ACC112 (cell line): Measurements from ENCODE around the gene CLIP1.
"Not testable (repeated sequence)": the region's sequence is repeated elsewhere in the genome, so short reads cannot be mapped to it uniquely, and the experiment has no call there.

ENCODE experiments used
- H2AFZ ChIP-seq: fragments of 200-600 bp; sonication (generic); one replicate; pipeline ENCODE4 v1.6.0; 2017; ENCODE audit warnings: antibody characterized with exemption, low read length; ENCODE audit not compliant: unreplicated experiment
- H3K27ac ChIP-seq: fragments of 200-600 bp; sonication (generic); 2 replicates; pipeline ENCODE4 v1.5.1; 2014; ENCODE audit warnings: low read depth, mild to moderate bottlenecking, antibody characterized with exemption, low read length, moderate library complexity
- H3K27me3 ChIP-seq: fragments of 200-600 bp; sonication (generic); 2 replicates; pipeline ENCODE4 v1.6.1; 2014; ENCODE audit warnings: mild to moderate bottlenecking, antibody characterized with exemption, low read length, moderate library complexity, mixed read lengths; ENCODE audit not compliant: insufficient read depth
- H3K36me3 ChIP-seq: fragments of 200-600 bp; sonication (generic); 2 replicates; pipeline ENCODE4 v1.6.1; 2016; ENCODE audit warnings: mild to moderate bottlenecking, antibody characterized with exemption, low read length, moderate library complexity, mixed read lengths; ENCODE audit not compliant: insufficient read depth
- H3K4me1 ChIP-seq: fragments of 200-600 bp; sonication (generic); one replicate; pipeline ENCODE4 v1.6.1; 2016; ENCODE audit warnings: low read length, mixed read lengths; ENCODE audit not compliant: insufficient read depth, unreplicated experiment, control insufficient read depth
- H3K4me3 ChIP-seq: fragments of 200-600 bp; sonication (generic); 2 replicates; pipeline ENCODE4 v1.5.1; 2014; ENCODE audit warnings: mild to moderate bottlenecking, low read depth, low read length
- H3K79me2 ChIP-seq: fragments of 200-600 bp; sonication (generic); one replicate; pipeline ENCODE4 v1.6.0; 2016; ENCODE audit warnings: low read length; ENCODE audit not compliant: control insufficient read depth, unreplicated experiment, insufficient read depth

Gene CLIP1

DNA sequence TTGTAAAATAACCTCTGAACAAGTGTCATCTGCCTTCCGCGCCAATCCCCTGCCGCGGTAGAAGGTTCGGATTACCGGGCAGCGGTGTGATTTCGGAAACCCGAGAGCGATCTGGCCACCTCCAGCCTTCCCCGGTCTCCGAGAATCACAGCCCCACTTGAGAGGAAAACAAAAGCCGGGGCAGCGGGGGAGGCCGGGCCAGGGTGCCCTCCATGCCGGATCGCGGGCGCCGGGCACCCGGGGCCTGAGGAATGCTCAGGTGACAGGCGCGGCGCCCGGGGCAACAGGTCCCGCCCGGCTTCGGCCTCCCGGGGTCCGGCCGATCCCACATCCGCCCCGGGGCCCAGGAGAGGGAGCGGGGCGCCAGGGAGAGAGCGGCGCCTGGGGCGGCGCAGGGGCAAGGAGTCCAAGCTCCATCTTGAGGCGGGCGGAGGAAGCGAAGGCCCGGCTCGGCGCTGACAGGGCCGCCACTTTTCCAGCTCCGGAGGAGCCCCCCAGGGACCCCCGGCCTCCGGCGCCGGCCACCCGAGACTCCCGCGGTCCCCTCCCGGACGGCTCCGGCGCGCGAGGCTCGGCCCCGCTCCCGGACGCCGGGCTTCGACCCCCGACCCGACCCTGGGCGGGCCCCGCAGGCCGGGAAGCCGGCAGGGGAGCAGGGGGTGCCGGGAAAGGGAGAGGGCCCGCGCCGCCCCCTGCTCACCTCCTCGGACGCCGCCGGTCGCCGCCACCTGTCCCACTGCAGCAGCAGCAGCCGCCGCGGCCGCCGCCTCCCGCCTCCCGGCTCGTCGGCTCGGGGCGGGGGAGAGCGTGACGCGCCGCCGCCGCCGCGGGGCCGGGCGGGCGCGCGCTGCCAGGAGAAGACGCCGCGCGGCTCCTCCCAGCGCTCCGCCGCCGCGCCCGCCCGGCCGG is at the start of gene CLIP1:
Gene CLIP1, minus strand, starts transcription at position 849 of the 909 bp plus-strand sequence. CDS start 42,217 bp downstream, outside the sequence.
- Histone ChIP-seq H3K4me3 (peak within 1 kb of the TSS; percentile 94), H2AFZ (peak within 1 kb of the TSS; percentile 95), H3K4me1 (peaks cover 18% of the 10 kb centered on the region), H3K79me2 (peaks cover 42% of the 10 kb centered on the region), H3K27me3 (no peaks in the 10 kb centered on the region), H3K27ac (peak within 1 kb of the TSS; percentile 81), H3K36me3 (no peaks in the 10 kb centered on the region)

GRCh38 chr12:122471324-122472226 is 49.1 kb upstream of the CLIP1 start:
- Histone ChIP-seq H3K79me2 (no peaks in the 10 kb centered on the region), H2AFZ (no peak overlapping the region), H3K27me3 (no peaks in the 10 kb centered on the region), H3K27ac (peak overlapping the region; percentile 46), H3K4me3 (no peak overlapping the region), H3K36me3 (peaks cover 12% of the 10 kb centered on the region), H3K4me1 (peaks cover 11% of the 10 kb centered on the region)

DNA sequence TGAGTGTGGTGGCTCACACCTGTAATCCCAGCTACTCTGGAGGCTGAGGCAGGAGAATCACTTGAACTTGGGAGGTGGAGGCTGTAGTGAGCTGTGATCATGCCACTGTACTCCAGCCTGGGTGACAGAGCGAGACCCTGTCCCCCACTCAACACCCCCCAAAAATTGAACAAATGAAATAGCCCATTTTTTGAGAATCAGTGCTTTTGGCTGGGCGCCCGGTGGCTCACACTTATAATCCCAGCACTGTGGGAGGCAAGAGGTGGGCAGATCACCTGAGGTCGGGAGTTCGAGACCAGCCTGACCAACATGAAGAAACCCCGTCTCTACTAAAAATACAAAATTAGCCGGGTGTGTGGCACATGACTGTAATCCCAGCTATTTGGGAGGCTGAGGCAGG is 48.1 kb upstream of the CLIP1 start:
- Histone ChIP-seq H3K36me3 (peaks cover 12% of the 10 kb centered on the region), H3K4me1 (peaks cover 11% of the 10 kb centered on the region)
- not testable (repeated sequence) for H3K79me2 ChIP-seq, H2AFZ ChIP-seq, H3K4me3 ChIP-seq, H3K27me3 ChIP-seq, H3K27ac ChIP-seq

- H3K36me3 ChIP-seq: peaks cover 12% of the 10 kb centered on the region
- H3K4me1 ChIP-seq: peaks cover 13% of the 10 kb centered on the region
- not testable (repeated sequence) for H3K27me3 ChIP-seq, H2AFZ ChIP-seq, H3K79me2 ChIP-seq, H3K27ac ChIP-seq, H3K4me3 ChIP-seq
Observed at GRCh38 chr12:122469856-122470255, 47.4 kb upstream of the CLIP1 start.

DNA sequence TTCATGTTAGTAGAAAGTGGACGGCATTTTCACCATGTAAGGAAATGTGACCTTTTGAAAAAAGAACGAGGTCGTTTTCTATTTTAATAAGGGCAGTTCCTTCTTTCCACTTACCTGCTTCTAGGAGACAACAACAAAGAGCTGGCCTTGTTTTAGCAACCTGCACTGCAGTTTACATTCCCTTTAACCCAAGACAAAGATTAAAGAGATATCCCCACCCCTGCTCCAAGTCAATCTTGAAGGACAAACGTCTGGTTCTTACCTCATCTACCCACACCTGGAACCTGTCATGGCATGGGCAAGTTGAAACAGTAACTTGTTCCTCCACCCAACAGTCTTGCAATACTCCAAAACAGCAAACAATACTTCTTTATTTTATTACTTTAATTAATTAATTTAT is 45.5 kb upstream of the CLIP1 start:
- no peak overlapping the region for H3K4me3 ChIP-seq
- H2AFZ ChIP-seq: no peak overlapping the region
- H3K79me2 ChIP-seq: no peaks in the 10 kb centered on the region
- H3K27me3 ChIP-seq: no peaks in the 10 kb centered on the region
- no peak overlapping the region for H3K27ac ChIP-seq
- peaks cover 6% of the 10 kb centered on the region for H3K36me3 ChIP-seq
- H3K4me1 ChIP-seq: peaks cover 16% of the 10 kb centered on the region

GRCh38 chr12:122464317-122465042 is 42.0 kb upstream of the CLIP1 start:
- H3K27ac ChIP-seq: peak overlapping the region; percentile 95
- not testable (repeated sequence) for H3K27me3 ChIP-seq, H2AFZ ChIP-seq

DNA sequence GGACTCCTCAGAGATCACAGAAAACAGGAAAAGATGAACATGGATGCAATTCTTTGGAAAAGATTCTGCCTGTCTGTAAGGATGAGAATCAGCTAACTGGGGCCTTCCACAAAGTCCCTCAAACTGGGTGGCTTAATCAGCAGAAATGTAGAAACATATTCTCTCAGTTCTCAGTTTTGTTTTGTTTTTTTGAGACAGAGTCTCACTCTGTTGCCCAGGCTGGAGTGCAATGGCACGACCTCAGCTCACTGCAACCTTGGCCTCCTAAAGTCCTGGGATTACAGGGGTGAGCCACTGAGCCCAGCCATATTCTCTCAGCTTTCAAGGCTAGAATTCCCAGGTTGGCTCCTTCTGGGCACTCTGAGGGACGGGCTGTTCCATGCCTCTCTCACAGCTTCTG is 38.2 kb upstream of the CLIP1 start:
- H3K4me3 ChIP-seq: no peak overlapping the region
- no peaks in the 10 kb centered on the region for H3K79me2 ChIP-seq
- no peaks in the 10 kb centered on the region for H3K27me3 ChIP-seq
- no peaks in the 10 kb centered on the region for H3K36me3 ChIP-seq
- no peak overlapping the region for H3K27ac ChIP-seq
- no peak overlapping the region for H2AFZ ChIP-seq
- peaks cover 16% of the 10 kb centered on the region for H3K4me1 ChIP-seq

More at GRCh38 chr12:122464317-122465042, 42.0 kb upstream of the CLIP1 start:
- H3K36me3 ChIP-seq, H3K79me2 ChIP-seq, H3K4me3 ChIP-seq: not testable (repeated sequence)
- peaks cover 16% of the 10 kb centered on the region for H3K4me1 ChIP-seq

DNA sequence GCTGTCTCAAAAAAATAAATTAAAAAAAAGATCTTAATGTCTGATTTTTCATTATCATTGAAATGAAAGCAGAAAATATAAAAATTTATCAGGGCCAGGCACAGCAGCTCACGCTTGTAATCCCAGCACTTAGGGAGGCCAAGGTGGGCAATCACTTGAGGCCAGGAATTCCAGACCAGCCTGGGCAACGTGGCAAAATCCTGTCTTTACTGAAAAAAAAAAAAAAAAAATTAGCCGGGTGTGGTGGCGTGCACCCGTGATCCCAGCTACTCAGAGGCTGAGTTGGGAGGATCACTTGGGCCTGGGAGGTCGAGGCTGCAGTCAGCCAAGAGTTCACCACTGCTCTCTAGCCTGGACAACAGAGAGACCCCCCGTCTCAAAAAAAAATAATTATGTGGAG is 37.6 kb upstream of the CLIP1 start:
- Histone ChIP-seq H3K4me1 (peaks cover 16% of the 10 kb centered on the region), H3K79me2 (no peaks in the 10 kb centered on the region), H2AFZ (no peak overlapping the region), H3K4me3 (no peak overlapping the region), H3K36me3 (no peaks in the 10 kb centered on the region), H3K27ac (no peak overlapping the region), H3K27me3 (no peaks in the 10 kb centered on the region)

DNA sequence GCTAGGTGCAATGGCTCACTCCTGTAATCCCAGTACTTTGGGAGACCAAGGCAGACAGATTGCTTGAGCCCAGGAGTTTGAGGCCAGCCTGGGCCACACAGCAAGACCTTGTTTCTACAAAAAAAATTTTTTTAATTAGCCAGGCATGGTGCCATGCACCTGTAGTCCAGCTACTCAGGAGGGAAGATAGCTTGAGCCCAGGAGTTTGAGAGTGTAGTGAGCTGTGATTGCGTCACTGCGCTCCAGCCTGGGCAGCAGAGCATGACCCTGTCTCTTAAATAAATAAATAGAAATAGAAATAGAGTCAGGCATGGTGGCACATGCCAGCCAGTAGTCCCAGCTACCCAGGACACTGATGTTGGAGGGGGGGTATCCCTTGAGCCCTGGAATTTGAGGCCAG is 36.7 kb upstream of the CLIP1 start:
- Histone ChIP-seq H2AFZ (no peak overlapping the region), H3K4me3 (no peak overlapping the region), H3K36me3 (no peaks in the 10 kb centered on the region), H3K27me3 (no peaks in the 10 kb centered on the region), H3K27ac (no peak overlapping the region), H3K4me1 (peaks cover 10% of the 10 kb centered on the region), H3K79me2 (no peaks in the 10 kb centered on the region)
